Upper lobe of left lung (tissue), 6 donors: ENCODE results near the gene GPR183. TPM values are rescaled to one million over a fixed set of nuclear protein-coding genes. Genes with fewer than 3 reads are reported as not detected.

Experiments used
- ATAC-seq, 2 donors: fragments of 200-7000 bp; cut with Tn5 transposase; one replicate each; pipeline ENCODE4 v1.9.1; 2022; ENCODE audit warnings: mild to moderate bottlenecking in 2 of 2, moderate library complexity in 2 of 2; ENCODE audit not compliant: low FRiP score in 2 of 2
- DNase-seq, 2 donors: peaks; one replicate each; pipeline ENCODE4 v3.0.0-alpha.2; 2019 to 2020
- H3K27ac ChIP-seq, 4 donors: fragments of 200-600 bp; sonication (generic); one replicate each; pipeline ENCODE4 v1.5.1; 2016 to 2019
- H3K27me3 ChIP-seq, 4 donors: fragments of 200-600 bp; sonication (generic); one replicate each; pipeline ENCODE4 v1.5.1; 2017 to 2019
- H3K36me3 ChIP-seq, 4 donors: fragments of 200-600 bp; sonication (generic); one replicate each; pipeline ENCODE4 v1.5.1; 2016 to 2019
- H3K4me1 ChIP-seq, 4 donors: fragments of 200-600 bp; sonication (generic); one replicate each; pipeline ENCODE4 v1.5.1; 2018 to 2019
- H3K4me3 ChIP-seq, 4 donors: fragments of 200-600 bp; sonication (generic); one replicate each; pipeline ENCODE4 v1.5.1; 2017 to 2019; ENCODE audit warnings: mild to moderate bottlenecking in 2 of 4, moderate library complexity in 1 of 4
- H3K9me3 ChIP-seq, 4 donors: fragments of 200-600 bp; sonication (generic); one replicate each; pipeline ENCODE4 v1.5.1; 2018 to 2019
- EP300 ChIP-seq, 4 donors: sonication (generic); formaldehyde crosslinking; IDR thresholded peaks; one replicate each; pipeline ENCODE4 v1.5.1; 2017; ENCODE audit warnings: antibody characterized with exemption in 4 of 4, control low read depth in 2 of 4
- POLR2A ChIP-seq, 4 donors: fragments of 450-650 bp; IDR thresholded peaks; one replicate each; pipeline ENCODE4 v1.5.1; 2016 to 2017; ENCODE audit warnings: antibody characterized with exemption in 4 of 4, mild to moderate bottlenecking in 2 of 4
- POLR2AphosphoS5 ChIP-seq, 2 donors: sonication (generic); formaldehyde crosslinking; IDR thresholded peaks; one replicate each; pipeline ENCODE4 v1.5.1; 2017; ENCODE audit warnings: antibody characterized with exemption in 2 of 2
- WGBS, 2 donors: methylation state at CpG; one replicate each; pipeline ENCODE4 v1.1.5; 2017 to 2018; 5-methylcytosine and 5-hydroxymethylcytosine counted together
- total RNA-seq, 6 donors: library from RNA; depleted of rRNA in 4 of 6; stranded (reverse); fragments of >200 nt in 4 of 6; gene quantifications; one replicate each; pipeline versions ENCODE4 v1.1.0 to v1.2.1, GENCODE V29; 2016 to 2021
- TF ChIP-seq, protein P1 (sequence below), 6 experiments: fragments of 450-650 bp in 4 of 6; fragments of 200-600 bp in 2 of 6; sonication (generic) in 2 of 6; IDR thresholded peaks; one replicate each; pipeline ENCODE4 v1.5.1; 2016 to 2019; ENCODE audit warnings: antibody characterized with exemption in 6 of 6
- donor health status: DM: no; HTN: no; CAD: no; lungs with moderate emphysema.
- donor health status: DM: no; HTN: yes; CAD: no; lungs with severe emphysema.

The GPR183 gene
- total RNA-seq, 6 donors from 2014 or later, result 2.6 to 13.5 (median 10.0) TPM

DNA sequence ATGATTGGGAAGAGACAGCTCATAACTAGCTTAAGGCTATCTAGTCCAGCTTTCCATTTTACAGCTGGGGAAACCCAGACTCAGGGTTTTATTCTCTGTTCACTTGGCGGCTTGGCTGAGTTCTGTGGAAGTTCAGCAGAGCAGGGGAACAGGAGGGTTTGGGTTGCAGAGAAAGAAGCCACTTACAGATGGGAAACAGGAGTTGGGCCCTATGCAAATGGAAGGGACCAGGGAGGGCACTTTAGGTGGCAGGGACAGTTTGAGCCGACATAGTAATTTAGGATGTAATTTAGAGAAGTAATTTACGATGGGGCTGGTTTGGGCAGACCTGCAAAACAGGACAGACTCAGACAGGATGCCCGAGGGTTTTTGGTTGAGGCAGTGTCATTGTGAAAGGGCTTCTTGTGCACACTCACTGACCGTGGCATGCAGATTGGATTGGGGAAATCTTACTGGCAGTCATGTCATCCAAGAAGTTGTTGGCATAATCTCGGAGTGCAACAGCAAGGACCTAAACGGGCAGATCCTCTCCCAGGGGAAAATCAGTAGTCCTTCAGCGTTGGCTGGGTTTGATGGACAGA is 47.3 kb upstream of the GPR183 start:
- Histone ChIP-seq H3K36me3 (peaks cover 0 to 25% (median 4%) of the 10 kb centered on the region in 4 donors), H3K27ac (peak overlapping the region in 2 of 4 donors; percentile 68 to 74), H3K4me3 (no peak overlapping the region), H3K27me3 (no peaks in the 10 kb centered on the region), H3K9me3 (no peaks in the 10 kb centered on the region), H3K4me1 (peaks cover 12 to 27% (median 21%) of the 10 kb centered on the region in 4 donors)
- no peak for DNase-seq
- TF ChIP-seq POLR2AphosphoS5 (IDR thresholded peaks at IDR 0.05) (no peak), EP300 (IDR thresholded peaks at IDR 0.05) (no peak), POLR2A (IDR thresholded peaks at IDR 0.05) (no peak)
- TF ChIP-seq, protein P1, sequence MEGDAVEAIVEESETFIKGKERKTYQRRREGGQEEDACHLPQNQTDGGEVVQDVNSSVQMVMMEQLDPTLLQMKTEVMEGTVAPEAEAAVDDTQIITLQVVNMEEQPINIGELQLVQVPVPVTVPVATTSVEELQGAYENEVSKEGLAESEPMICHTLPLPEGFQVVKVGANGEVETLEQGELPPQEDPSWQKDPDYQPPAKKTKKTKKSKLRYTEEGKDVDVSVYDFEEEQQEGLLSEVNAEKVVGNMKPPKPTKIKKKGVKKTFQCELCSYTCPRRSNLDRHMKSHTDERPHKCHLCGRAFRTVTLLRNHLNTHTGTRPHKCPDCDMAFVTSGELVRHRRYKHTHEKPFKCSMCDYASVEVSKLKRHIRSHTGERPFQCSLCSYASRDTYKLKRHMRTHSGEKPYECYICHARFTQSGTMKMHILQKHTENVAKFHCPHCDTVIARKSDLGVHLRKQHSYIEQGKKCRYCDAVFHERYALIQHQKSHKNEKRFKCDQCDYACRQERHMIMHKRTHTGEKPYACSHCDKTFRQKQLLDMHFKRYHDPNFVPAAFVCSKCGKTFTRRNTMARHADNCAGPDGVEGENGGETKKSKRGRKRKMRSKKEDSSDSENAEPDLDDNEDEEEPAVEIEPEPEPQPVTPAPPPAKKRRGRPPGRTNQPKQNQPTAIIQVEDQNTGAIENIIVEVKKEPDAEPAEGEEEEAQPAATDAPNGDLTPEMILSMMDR (IDR thresholded peaks at IDR 0.05), result no peak
- WGBS, 2 donors, result 66 to 69% methylated on average over 8 of the region's 8 CpGs
- ATAC-seq, result no peak

DNA sequence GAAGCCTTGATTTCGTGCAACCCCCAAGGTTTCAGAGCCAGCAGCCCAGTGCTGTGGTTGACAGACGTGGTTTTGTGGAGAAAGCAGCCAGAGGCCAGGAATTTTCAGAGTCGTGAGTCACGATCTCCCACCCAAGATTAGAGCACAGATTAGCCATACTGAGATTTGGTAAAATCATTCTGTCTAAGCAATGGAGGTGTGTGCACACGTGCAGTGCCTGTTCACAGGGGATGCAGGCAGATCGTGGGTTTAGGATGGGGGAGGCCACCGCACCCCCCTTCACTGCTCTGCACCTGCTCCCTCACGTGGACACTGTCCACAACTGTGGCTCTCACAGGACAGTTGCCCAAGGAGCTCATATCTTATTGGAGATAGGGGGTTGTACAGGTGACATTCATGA is 46.6 kb upstream of the GPR183 start:
- Histone ChIP-seq H3K4me3 (no peak overlapping the region), H3K36me3 (peaks cover 0 to 30% (median 4%) of the 10 kb centered on the region in 4 donors), H3K27me3 (no peaks in the 10 kb centered on the region), H3K27ac (no peak overlapping the region), H3K4me1 (peaks cover 12 to 27% (median 21%) of the 10 kb centered on the region in 4 donors), H3K9me3 (no peaks in the 10 kb centered on the region)
- TF ChIP-seq EP300 (IDR thresholded peaks at IDR 0.05) (no peak), POLR2A (IDR thresholded peaks at IDR 0.05) (no peak), POLR2AphosphoS5 (IDR thresholded peaks at IDR 0.05) (no peak)
- TF ChIP-seq, protein P1 (IDR thresholded peaks at IDR 0.05), result no peak
- WGBS, 2 donors, result 74 to 94% methylated on average over 8 of the region's 8 CpGs
- DNase-seq (no peak), ATAC-seq (no peak)

DNA sequence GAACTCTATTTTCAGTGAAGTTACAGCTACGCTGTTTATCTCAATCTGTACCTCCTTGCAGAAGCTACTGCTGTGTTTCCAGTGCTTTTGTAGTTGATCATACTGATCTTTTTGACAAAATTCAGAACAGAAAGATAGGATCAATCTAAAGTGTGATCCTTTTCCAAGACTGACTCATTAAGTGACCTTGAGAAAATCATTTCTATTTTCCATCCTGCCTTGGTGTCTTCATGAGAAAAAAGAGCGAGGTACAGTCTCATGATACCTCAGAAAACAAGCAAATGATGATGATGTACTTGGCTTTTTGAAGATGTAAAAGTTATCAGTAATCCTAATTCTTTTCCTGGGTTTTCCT is 46.0 kb upstream of the GPR183 start:
- ATAC-seq (no peak), DNase-seq (no peak)
- no peaks in the 10 kb centered on the region for H3K9me3 ChIP-seq
- H3K27ac ChIP-seq, result no peak overlapping the region
- no peaks in the 10 kb centered on the region for H3K27me3 ChIP-seq
- H3K4me1 ChIP-seq, result peaks cover 12 to 27% (median 21%) of the 10 kb centered on the region in 4 donors
- TF ChIP-seq EP300 (IDR thresholded peaks at IDR 0.05) (no peak), POLR2AphosphoS5 (IDR thresholded peaks at IDR 0.05) (no peak), POLR2A (IDR thresholded peaks at IDR 0.05) (no peak)
- TF ChIP-seq, protein P1 (IDR thresholded peaks at IDR 0.05), result no peak
- H3K36me3 ChIP-seq, result peaks cover 2 to 34% (median 5%) of the 10 kb centered on the region in 4 donors
- 91 to 93% methylated on average over 2 of the region's 2 CpGs for WGBS, 2 donors
- no peak overlapping the region for H3K4me3 ChIP-seq

DNA sequence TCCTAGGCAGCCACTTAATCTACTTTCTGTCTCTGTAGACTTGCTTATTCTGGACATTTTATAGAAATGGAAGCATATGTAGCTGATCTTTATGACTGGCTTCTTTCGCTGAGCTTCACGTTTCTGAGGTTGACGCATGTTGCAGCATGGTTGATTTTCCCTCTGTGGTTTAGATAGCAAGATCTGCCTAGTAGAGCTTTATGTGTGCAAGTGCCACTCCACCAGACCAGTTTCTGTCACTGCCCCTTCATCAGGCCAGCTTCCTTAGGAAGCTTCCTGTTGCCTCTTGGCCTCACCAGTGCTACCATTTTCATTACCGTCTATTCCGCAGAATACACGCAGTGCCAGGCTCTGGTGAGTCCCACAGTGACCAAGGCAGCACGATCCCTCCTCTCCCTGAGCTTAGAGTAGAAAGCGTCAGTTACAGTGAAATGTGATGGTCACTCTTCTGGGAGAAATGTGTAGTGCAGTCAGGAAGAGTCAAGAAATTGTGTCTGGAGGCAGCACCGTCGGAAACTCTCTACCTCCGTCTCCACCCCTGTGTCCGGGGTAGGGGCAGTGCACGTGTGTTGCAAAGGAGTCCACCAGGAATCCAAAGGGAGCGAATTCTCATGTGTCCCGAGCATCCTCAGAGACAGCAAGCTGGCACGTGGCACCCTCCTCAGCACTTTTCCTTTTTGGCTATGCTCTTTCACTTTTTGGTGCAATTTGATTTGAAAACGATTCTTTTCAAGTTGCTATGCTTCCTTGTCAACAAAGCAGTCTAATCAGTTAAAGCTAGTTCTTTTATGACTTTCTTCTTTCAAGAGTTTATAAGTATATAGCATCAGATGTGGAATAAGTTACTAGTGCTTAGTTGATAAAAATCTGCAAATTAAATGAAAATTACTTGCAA is 45.4 kb upstream of the GPR183 start:
- H3K36me3 ChIP-seq, result peaks cover 2 to 40% (median 8%) of the 10 kb centered on the region in 4 donors
- peaks cover 12 to 21% (median 20%) of the 10 kb centered on the region in 4 donors for H3K4me1 ChIP-seq
- ATAC-seq (no peak), DNase-seq (no peak)
- H3K27me3 ChIP-seq, result no peaks in the 10 kb centered on the region
- no peaks in the 10 kb centered on the region for H3K9me3 ChIP-seq
- WGBS, 2 donors, result 86 to 89% methylated on average over 15 to 17 of the region's 17 CpGs
- H3K27ac ChIP-seq, result no peak overlapping the region
- TF ChIP-seq, protein P1 (IDR thresholded peaks at IDR 0.05), result no peak
- no peak for TF ChIP-seq POLR2AphosphoS5 (IDR thresholded peaks at IDR 0.05)
- TF ChIP-seq EP300 (IDR thresholded peaks at IDR 0.05), result no peak
- no peak for TF ChIP-seq POLR2A (IDR thresholded peaks at IDR 0.05)
- no peak overlapping the region for H3K4me3 ChIP-seq
